Fibroblast of pulmonary artery (primary cell): ENCODE data around the gene IL27RA.
A peak's percentile ranks its signal among the peaks of the same experiment; 100 is the strongest.

Experiments used
- DNase-seq: peaks from one replicate; pipeline ENCODE4 v3.0.0-alpha.2; 2010; ENCODE audit warnings: low read depth
- H3K4me3 ChIP-seq: replicated peaks from 2 replicates; pipeline ENCODE4 v1.5.1; 2011; ENCODE audit warnings: low read depth, mild to moderate bottlenecking, control low read depth, low read length, moderate library complexity
- CTCF ChIP-seq: IDR thresholded peaks from 2 replicates; pipeline ENCODE4 v1.5.1; 2011; ENCODE audit warnings: mild to moderate bottlenecking, control low read depth, low read length, inconsistent platforms; ENCODE audit errors: missing control alignments

IL27RA gene

DNA sequence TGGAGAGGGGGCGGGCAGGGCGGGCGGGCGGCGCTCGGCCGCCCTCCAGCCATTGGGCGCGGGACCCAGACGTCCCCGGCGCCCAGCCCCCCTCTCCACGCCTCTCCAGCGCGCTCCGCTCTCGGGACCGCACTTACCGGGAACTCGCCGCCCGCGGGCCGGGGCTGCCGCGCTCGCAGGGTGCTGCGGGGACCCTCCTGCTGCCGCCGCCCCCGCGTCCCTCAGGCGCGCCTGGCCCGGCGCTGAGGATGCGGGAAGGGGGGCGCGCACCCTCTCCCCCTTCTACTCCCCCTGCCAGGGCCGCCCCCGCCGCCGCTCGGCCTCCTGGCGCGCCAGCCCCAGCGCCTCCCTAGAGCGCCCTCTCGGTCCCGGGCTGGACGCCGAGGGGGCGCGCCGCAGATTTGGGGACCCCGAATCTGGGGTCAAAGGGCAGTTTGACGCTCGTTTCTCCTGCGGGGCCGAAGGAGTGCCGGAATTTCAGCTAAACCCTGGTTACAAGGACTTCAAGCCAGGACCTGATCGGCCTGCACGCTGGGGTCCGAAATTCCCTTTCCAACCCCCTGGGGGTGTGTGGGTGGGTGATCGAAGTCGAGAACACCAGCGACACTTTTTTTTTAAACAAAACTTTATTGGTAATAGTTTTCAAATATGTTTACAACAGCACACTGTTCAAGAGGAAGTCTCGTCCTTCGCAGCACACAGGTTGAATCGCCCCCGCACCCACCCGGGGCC, 59.7 kb downstream of the IL27RA start:
- DNase-seq, result peak; percentile 70
- peak; percentile 18 for TF ChIP-seq CTCF

GRCh38 chr19:14091813-14092462, 60.4 kb downstream of the IL27RA start:
- peak overlapping the region; percentile 75 for H3K4me3 ChIP-seq
- TF ChIP-seq CTCF, result no peak
- DNase-seq, result no peak

More for the DNA sequence above, 59.7 kb downstream of the IL27RA start:
- peak overlapping the region; percentile 75 for H3K4me3 ChIP-seq

- H3K4me3 ChIP-seq, result no peak overlapping the region
- TF ChIP-seq CTCF, result no peak
- no peak for DNase-seq
Measured at GRCh38 chr19:14093117-14093823, 61.7 kb downstream of the IL27RA start.

DNA sequence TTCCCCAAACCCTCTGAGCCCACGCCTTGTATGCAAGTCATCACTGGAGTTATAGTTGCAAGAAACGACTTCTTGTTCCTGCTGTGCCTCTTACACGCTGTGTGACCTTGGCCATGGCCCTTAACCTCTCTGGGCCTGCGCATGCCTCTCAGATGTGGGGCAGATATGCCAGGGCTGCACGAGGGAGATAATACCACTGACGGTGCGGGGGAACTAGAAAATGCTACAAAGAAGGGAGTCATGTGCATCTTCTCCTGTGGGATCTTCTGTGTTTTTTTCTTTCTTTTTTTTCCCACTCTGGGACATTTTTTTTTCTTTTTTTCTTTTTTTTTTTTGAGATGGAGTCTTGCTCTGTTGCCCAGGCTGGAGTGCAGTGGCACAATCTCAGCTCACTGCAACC, 63.3 kb downstream of the IL27RA start:
- no peak for DNase-seq
- H3K4me3 ChIP-seq, result no peak overlapping the region
- no peak for TF ChIP-seq CTCF

GRCh38 chr19:14096272-14096992, 64.9 kb downstream of the IL27RA start:
- TF ChIP-seq CTCF, result peak; percentile 8
- no peak overlapping the region for H3K4me3 ChIP-seq

GRCh38 chr19:14097532-14098151, 66.1 kb downstream of the IL27RA start:
- DNase-seq, result no peak
- TF ChIP-seq CTCF, result peak; percentile 24
- H3K4me3 ChIP-seq, result no peak overlapping the region

More at GRCh38 chr19:14096272-14096992, 64.9 kb downstream of the IL27RA start:
- DNase-seq, result no peak
